HepG2 (cell line): Measurements from ENCODE around the gene CFAP69. TPM values are rescaled to one million over a fixed set of nuclear protein-coding genes. Genes with fewer than 3 reads are reported as not detected.
A peak's percentile ranks its signal among the peaks of the same experiment; 100 is the strongest.

ENCODE experiments used
- CBFB ChIP-seq: sonication (generic); formaldehyde crosslinking; IDR thresholded peaks from 2 replicates; pipeline ENCODE4 v1.4.0; 2020; ENCODE audit warnings: missing genetic modification reagents
- CCAR2 ChIP-seq: fragments of 200-400 bp; formaldehyde crosslinking; optimal IDR thresholded peaks from 2 replicates; pipeline ENCODE3; 2018; ENCODE audit warnings: low read depth, mild to moderate bottlenecking, low read length, moderate library complexity
- EZH2 ChIP-seq: conservative IDR thresholded peaks from 2 replicates; pipeline ENCODE4 v1.6.1; 2012; ENCODE audit warnings: mild to moderate bottlenecking, low read depth, low read length, moderate library complexity
- FUBP1 ChIP-seq: sonication (generic); formaldehyde crosslinking; IDR thresholded peaks from 2 replicates; pipeline ENCODE4 v1.5.1; 2020; ENCODE audit warnings: missing genetic modification reagents, mild to moderate bottlenecking, borderline replicate concordance
- HMGXB3 ChIP-seq: sonication (generic); formaldehyde crosslinking; IDR thresholded peaks from 2 replicates; pipeline ENCODE4 v1.4.0; 2020; ENCODE audit warnings: missing genetic modification reagents, borderline replicate concordance
- MIER2 ChIP-seq: IDR thresholded peaks from 2 replicates; pipeline ENCODE4 v1.6.1; 2016; ENCODE audit warnings: missing biosample characterization, missing genetic modification reagents
- MTA3 ChIP-seq: sonication (generic); formaldehyde crosslinking; IDR thresholded peaks from 2 replicates; pipeline ENCODE4 v1.4.0; 2020; ENCODE audit warnings: missing genetic modification reagents
- PBX3 ChIP-seq: sonication (generic); formaldehyde crosslinking; IDR thresholded peaks from 2 replicates; pipeline ENCODE4 v1.8.1; 2023; ENCODE audit warnings: missing genetic modification reagents, inconsistent platforms, borderline replicate concordance
- PHF8 ChIP-seq: sonication (generic); formaldehyde crosslinking; IDR thresholded peaks from 2 replicates; pipeline ENCODE4 v1.5.0; 2020; ENCODE audit warnings: missing genetic modification reagents
- SAP130 ChIP-seq: IDR thresholded peaks from 2 replicates; pipeline ENCODE4 v1.6.1; 2016; ENCODE audit warnings: low read depth
- TBX3 ChIP-seq: fragments of 450-650 bp; IDR thresholded peaks from 2 replicates; pipeline ENCODE4 v1.6.1; 2017; ENCODE audit warnings: antibody characterized with exemption, mild to moderate bottlenecking, inconsistent platforms, borderline replicate concordance
- TERF1 ChIP-seq: sonication (generic); formaldehyde crosslinking; IDR thresholded peaks from 2 replicates; pipeline ENCODE4 v1.8.0; 2022; ENCODE audit warnings: mild to moderate bottlenecking, missing genetic modification reagents, moderate library complexity
- ZHX1 ChIP-seq: sonication (generic); formaldehyde crosslinking; IDR thresholded peaks from 2 replicates; pipeline ENCODE4 v1.8.1; 2022; ENCODE audit warnings: low read depth, mild to moderate bottlenecking, missing genetic modification reagents
- ZNF274 ChIP-seq: sonication (generic); formaldehyde crosslinking; IDR thresholded peaks from 2 replicates; pipeline ENCODE4 v1.5.1; 2020; ENCODE audit warnings: mild to moderate bottlenecking, missing genetic modification reagents
- ZNF331 ChIP-seq: sonication (generic); formaldehyde crosslinking; IDR thresholded peaks from 2 replicates; pipeline ENCODE4 v1.4.0; 2020; ENCODE audit warnings: missing genetic modification reagents
- ZNF776 ChIP-seq: sonication (generic); formaldehyde crosslinking; IDR thresholded peaks from 2 replicates; pipeline ENCODE4 v1.4.0; 2020; ENCODE audit warnings: mild to moderate bottlenecking, missing genetic modification reagents
- ZNF780A ChIP-seq: sonication (generic); formaldehyde crosslinking; IDR thresholded peaks from 2 replicates; pipeline ENCODE4 v1.8.0; 2022; ENCODE audit warnings: mild to moderate bottlenecking, missing genetic modification reagents, moderate library complexity
- ZNF891 ChIP-seq: sonication (generic); formaldehyde crosslinking; IDR thresholded peaks from 2 replicates; pipeline ENCODE4 v1.5.0; 2020; ENCODE audit warnings: mild to moderate bottlenecking, missing genetic modification reagents
- polyA plus RNA-seq, 8 experiments: library from polyadenylated mRNA; depleted of rRNA in 3 of 8; stranded (reverse) in 7 of 8; unstranded in 1 of 8; fragments of >200 nt; fragmentation: Illumina TruSeq in 4 of 8; extraction: Trizol in 4 of 8; gene quantifications; 2 replicates each; pipeline versions ENCODE4 v1.2.1 to v1.2.3, GENCODE V29; 2011 to 2016; ENCODE audit warnings: low read depth in 4 of 8, missing spikeins in 1 of 8, mixed read lengths in 1 of 8; ENCODE audit not compliant: insufficient read depth in 1 of 8
- total RNA-seq, 5 experiments: library from RNA; depleted of rRNA; stranded (reverse); fragments of >200 nt; fragmentation: Illumina TruSeq; extraction: Trizol; gene quantifications; 2 replicates each; pipeline ENCODE4 v1.2.3, GENCODE V29; 2016; ENCODE audit warnings: low read depth in 1 of 5

The CFAP69 gene
- total and polyA plus RNA-seq, 2 of the 13 experiments (the other 11 are each of a cell fraction or from before 2014, with no cell fraction given) = 2.2 to 4.0 TPM

- TF ChIP-seq ZHX1 (CRISPR knock-in tag) = peak; percentile 94
- no peak for TF ChIP-seq FUBP1 (CRISPR knock-in tag)
- no peak for TF ChIP-seq TBX3
- TF ChIP-seq MTA3 = no peak
- TF ChIP-seq EZH2 = no peak
- peak; percentile 73; the same call in 1 of the 2 replicates for TF ChIP-seq ZNF780A (CRISPR knock-in tag)
- TF ChIP-seq MIER2 (CRISPR knock-in tag) = no peak
- TF ChIP-seq PBX3 (CRISPR knock-in tag) = no peak
- peak; percentile 67 for TF ChIP-seq ZNF331 (CRISPR knock-in tag)
- TF ChIP-seq TERF1 = no peak
- TF ChIP-seq SAP130 (CRISPR knock-in tag) = peak; percentile 84
- peak; percentile 12; the same call in 1 of the 2 replicates for TF ChIP-seq CBFB (CRISPR knock-in tag)
- peak; percentile 94 for TF ChIP-seq PHF8 (CRISPR knock-in tag)
- TF ChIP-seq ZNF274 = peak; percentile 74; the same call in 1 of the 2 replicates
- TF ChIP-seq CCAR2 = no peak
- TF ChIP-seq ZNF891 = peak; percentile 79
- TF ChIP-seq HMGXB3 (CRISPR knock-in tag) = no peak
- TF ChIP-seq ZNF776 = peak; percentile 59; the same call in 1 of the 2 replicates
Measured at GRCh38 chr7:90211391-90212148, 33.4 kb upstream of the CFAP69 start, which contains the start of gene STEAP2 (continued).
